NT2/D1 (cell line): ENCODE results near the gene ARHGAP12.

Experiments
- SUZ12 ChIP-seq: IDR thresholded peaks from 2 replicates; pipeline ENCODE4 v1.6.1; 2011; ENCODE audit not compliant: insufficient read length, insufficient read depth; ENCODE audit errors: extremely low read depth
- YY1 ChIP-seq: IDR thresholded peaks from 2 replicates; pipeline ENCODE4 v1.6.1; 2011; ENCODE audit not compliant: insufficient read length, insufficient read depth
- ZNF274 ChIP-seq: IDR thresholded peaks from 2 replicates; pipeline ENCODE4 v1.6.1; 2011; ENCODE audit warnings: mild to moderate bottlenecking, low read depth, low read length

DNA sequence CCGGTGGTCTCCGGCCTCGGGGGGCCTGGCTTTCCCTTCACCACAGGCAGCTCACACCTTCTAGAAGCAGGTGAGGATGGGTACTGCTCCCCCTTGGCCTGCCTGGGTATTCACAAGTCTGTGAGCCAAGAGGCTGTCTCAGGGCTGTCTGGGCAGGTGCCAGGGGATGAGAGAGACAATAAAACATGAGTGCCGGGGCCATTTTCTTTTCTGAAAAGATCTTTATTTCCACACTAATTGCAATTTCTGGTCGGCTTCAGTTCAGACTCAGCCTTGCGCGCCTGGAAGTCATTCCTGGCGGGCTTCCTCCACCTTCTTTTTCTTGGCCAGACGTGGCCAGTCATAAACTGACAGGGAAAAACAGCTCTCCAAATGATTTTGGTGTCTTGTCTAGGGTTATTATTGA lies 171.2 kb downstream of the ARHGAP12 start:
- no peak for TF ChIP-seq SUZ12
- TF ChIP-seq YY1 = no peak
- TF ChIP-seq ZNF274 = no peak
